Mesothelial cell of epicardium (in vitro differentiated cells): Measurements from ENCODE around the gene OR52E2. TPM values are rescaled to one million over a fixed set of nuclear protein-coding genes. Genes with fewer than 3 reads are reported as not detected.

ENCODE experiments used
- DNase-seq, 2 experiments: peaks; one replicate each; pipeline ENCODE4 v3.0.0; 2021; ENCODE audit warnings: low spot score in 2 of 2; ENCODE audit not compliant: unreplicated experiment in 2 of 2
- H3K27ac Mint-ChIP-seq: 2 replicates; pipeline ENCODE4 v1.8.0; 2021; ENCODE audit warnings: mixed read lengths
- H3K27me3 Mint-ChIP-seq: 2 replicates; pipeline ENCODE4 v1.8.0; 2021; ENCODE audit warnings: low read depth, mixed read lengths
- H3K36me3 Mint-ChIP-seq: 2 replicates; pipeline ENCODE4 v1.8.0; 2021; ENCODE audit warnings: mixed read lengths
- H3K4me1 Mint-ChIP-seq: 2 replicates; pipeline ENCODE4 v1.8.0; 2021; ENCODE audit warnings: mixed read lengths
- H3K4me3 Mint-ChIP-seq: 2 replicates; pipeline ENCODE4 v1.8.0; 2021; ENCODE audit warnings: mild to moderate bottlenecking, moderate library complexity, mixed read lengths
- H3K9me3 Mint-ChIP-seq: 2 replicates; pipeline ENCODE4 v1.8.0; 2021; ENCODE audit warnings: mixed read lengths
- total RNA-seq: library from RNA; stranded (reverse); gene quantifications from 3 replicates; pipeline ENCODE4 v1.2.1, GENCODE V29; 2021
- TF ChIP-seq, protein P1 (sequence below): fragments of 200-600 bp; sonication (generic); IDR thresholded peaks from one replicate; pipeline ENCODE4 v1.5.0; 2021; ENCODE audit warnings: antibody characterized with exemption; ENCODE audit not compliant: unreplicated experiment

OR52E2 gene
- total RNA-seq, 1 donor from 2014 or later = not detected

DNA sequence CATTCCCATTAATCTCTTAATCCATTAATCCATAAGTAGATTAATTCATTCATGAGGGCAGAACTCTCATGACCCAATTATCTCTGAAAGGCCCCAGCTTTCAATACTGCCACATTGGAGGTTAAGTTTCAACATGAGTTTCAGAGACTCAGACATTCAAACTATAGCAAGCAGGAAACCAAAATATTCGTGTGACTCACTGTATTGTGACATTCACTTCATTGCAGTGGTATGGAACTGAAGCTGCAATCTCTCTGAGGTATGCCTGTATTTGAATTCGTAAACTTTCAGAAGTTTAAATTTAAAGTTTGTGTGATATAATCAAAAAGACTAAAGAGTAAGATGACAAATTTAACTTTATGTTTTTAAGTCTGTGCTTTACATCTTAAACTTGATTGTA lies 16.0 kb downstream of the OR52E2 start:
- Mint-ChIP-seq H3K4me3 (no peak overlapping the region), H3K36me3 (no peaks in the 10 kb centered on the region), H3K9me3 (no peaks in the 10 kb centered on the region), H3K4me1 (no peaks in the 10 kb centered on the region), H3K27me3 (peaks cover 5% of the 10 kb centered on the region), H3K27ac (no peak overlapping the region)
- TF ChIP-seq, protein P1, sequence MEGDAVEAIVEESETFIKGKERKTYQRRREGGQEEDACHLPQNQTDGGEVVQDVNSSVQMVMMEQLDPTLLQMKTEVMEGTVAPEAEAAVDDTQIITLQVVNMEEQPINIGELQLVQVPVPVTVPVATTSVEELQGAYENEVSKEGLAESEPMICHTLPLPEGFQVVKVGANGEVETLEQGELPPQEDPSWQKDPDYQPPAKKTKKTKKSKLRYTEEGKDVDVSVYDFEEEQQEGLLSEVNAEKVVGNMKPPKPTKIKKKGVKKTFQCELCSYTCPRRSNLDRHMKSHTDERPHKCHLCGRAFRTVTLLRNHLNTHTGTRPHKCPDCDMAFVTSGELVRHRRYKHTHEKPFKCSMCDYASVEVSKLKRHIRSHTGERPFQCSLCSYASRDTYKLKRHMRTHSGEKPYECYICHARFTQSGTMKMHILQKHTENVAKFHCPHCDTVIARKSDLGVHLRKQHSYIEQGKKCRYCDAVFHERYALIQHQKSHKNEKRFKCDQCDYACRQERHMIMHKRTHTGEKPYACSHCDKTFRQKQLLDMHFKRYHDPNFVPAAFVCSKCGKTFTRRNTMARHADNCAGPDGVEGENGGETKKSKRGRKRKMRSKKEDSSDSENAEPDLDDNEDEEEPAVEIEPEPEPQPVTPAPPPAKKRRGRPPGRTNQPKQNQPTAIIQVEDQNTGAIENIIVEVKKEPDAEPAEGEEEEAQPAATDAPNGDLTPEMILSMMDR = no peak
- DNase-seq = no peak

DNA sequence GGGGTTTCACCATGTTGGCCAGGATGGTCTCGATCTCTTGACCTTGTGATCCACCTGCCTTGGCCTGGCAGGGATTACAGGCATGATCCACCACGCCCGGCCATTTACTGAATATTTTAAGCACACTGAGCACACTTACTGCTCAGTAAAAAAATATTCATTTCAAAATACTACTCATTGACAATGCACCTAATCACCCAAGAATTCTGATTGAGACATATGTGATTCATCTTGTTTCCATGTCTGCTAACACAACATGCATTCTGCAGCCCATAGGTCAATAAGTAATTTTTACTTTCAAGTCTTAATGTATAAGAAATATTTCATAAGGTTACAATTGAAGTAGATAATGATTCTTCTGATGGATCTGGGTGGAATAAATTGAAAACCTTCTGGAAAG lies 17.3 kb downstream of the OR52E2 start:
- H3K36me3 Mint-ChIP-seq = no peaks in the 10 kb centered on the region
- H3K4me3 Mint-ChIP-seq = no peak overlapping the region
- TF ChIP-seq, protein P1 = no peak
- DNase-seq = no peak
- no peak overlapping the region for H3K27ac Mint-ChIP-seq
- peaks cover 3% of the 10 kb centered on the region for H3K27me3 Mint-ChIP-seq
- H3K4me1 Mint-ChIP-seq = no peaks in the 10 kb centered on the region
- no peaks in the 10 kb centered on the region for H3K9me3 Mint-ChIP-seq

- DNase-seq = no peak
- TF ChIP-seq, protein P1 = no peak
- H3K9me3 Mint-ChIP-seq = no peaks in the 10 kb centered on the region
- peaks cover 3% of the 10 kb centered on the region for H3K27me3 Mint-ChIP-seq
- no peak overlapping the region for H3K4me3 Mint-ChIP-seq
- H3K36me3 Mint-ChIP-seq = no peaks in the 10 kb centered on the region
- no peaks in the 10 kb centered on the region for H3K4me1 Mint-ChIP-seq
- no peak overlapping the region for H3K27ac Mint-ChIP-seq
Measured at GRCh38 chr11:5040876-5041275, 18.6 kb downstream of the OR52E2 start.

- Mint-ChIP-seq H3K9me3 (no peaks in the 10 kb centered on the region), H3K36me3 (no peaks in the 10 kb centered on the region)
Measured at GRCh38 chr11:5038341-5038740, 21.1 kb downstream of the OR52E2 start.

DNA sequence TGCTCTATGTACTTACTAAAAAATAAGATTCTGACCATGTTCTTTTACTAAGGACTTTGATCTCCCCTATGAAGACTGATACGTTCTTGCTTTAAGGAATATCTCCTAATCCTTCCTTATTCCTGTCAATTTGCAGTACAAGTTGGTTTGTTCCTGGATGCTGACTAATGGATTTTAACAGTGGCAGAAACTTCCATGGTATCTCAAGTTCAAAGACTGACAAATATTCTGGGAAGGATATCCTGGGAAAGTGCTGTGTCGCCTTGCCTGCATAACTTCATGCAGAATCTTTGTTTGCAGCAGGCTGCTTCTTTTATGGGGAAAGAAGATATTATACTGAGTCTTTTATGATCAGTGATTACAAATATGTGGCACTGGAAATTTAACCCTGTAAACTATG lies 21.5 kb downstream of the OR52E2 start:
- Mint-ChIP-seq H3K27ac (no peak overlapping the region), H3K4me1 (no peaks in the 10 kb centered on the region), H3K4me3 (no peak overlapping the region), H3K36me3 (no peaks in the 10 kb centered on the region), H3K27me3 (no peaks in the 10 kb centered on the region), H3K9me3 (no peaks in the 10 kb centered on the region)
- DNase-seq = no peak
- TF ChIP-seq, protein P1 = no peak

More at GRCh38 chr11:5038341-5038740, 21.1 kb downstream of the OR52E2 start:
- TF ChIP-seq, protein P1 = no peak
- DNase-seq = no peak
- Mint-ChIP-seq H3K27me3 (no peaks in the 10 kb centered on the region), H3K4me3 (no peak overlapping the region), H3K27ac (no peak overlapping the region), H3K4me1 (no peaks in the 10 kb centered on the region)

GRCh38 chr11:5036669-5037068 lies 22.8 kb downstream of the OR52E2 start:
- Mint-ChIP-seq H3K36me3 (no peaks in the 10 kb centered on the region), H3K27ac (no peak overlapping the region), H3K27me3 (no peaks in the 10 kb centered on the region), H3K4me3 (no peak overlapping the region), H3K4me1 (no peaks in the 10 kb centered on the region), H3K9me3 (no peaks in the 10 kb centered on the region)
- DNase-seq = no peak
- TF ChIP-seq, protein P1 = no peak
